Activated naive CD8-positive, alpha-beta T cell treated with anti-CD3 and anti-CD28 coated beads, Interleukin-2, amount 10 ng/mL, durations not matched to agents 7 days and 5 days (primary cell): Measurements from ENCODE around the gene RGMB. TPM values are rescaled to one million over a fixed set of nuclear protein-coding genes. Genes with fewer than 3 reads are reported as not detected.

Source experiments
- ATAC-seq: fragments of 150-1000 bp; cut with Tn5 transposase; one replicate; pipeline ENCODE4 v1.10.0; 2021; ENCODE audit warnings: low read depth, moderate library complexity
- POLR2A ChIA-PET: fragments of 350-600 bp; sonication (Branson Sonifier 250); formaldehyde crosslinking; loops from one replicate; lab custom pipeline; 2021; ENCODE audit warnings: antibody characterized with exemption; lab: Charles Lee
- DNase-seq: peaks from one replicate; pipeline ENCODE4 v3.0.0; 2021
- H3K27ac Mint-ChIP-seq: one replicate; pipeline ENCODE4 v1.8.0; 2022; ENCODE audit warnings: mild to moderate bottlenecking, mixed read lengths
- H3K27me3 Mint-ChIP-seq: one replicate; pipeline ENCODE4 v1.8.0; 2022; ENCODE audit warnings: mild to moderate bottlenecking, moderate library complexity, mixed read lengths
- H3K36me3 Mint-ChIP-seq: one replicate; pipeline ENCODE4 v1.8.0; 2021; ENCODE audit warnings: mild to moderate bottlenecking, mixed read lengths
- H3K4me1 Mint-ChIP-seq: one replicate; pipeline ENCODE4 v1.8.0; 2021; ENCODE audit warnings: mixed read lengths
- H3K4me3 Mint-ChIP-seq: one replicate; pipeline ENCODE4 v1.8.0; 2022; ENCODE audit warnings: mild to moderate bottlenecking, moderate library complexity, mixed read lengths
- H3K9me3 Mint-ChIP-seq: one replicate; pipeline ENCODE4 v1.8.0; 2021; ENCODE audit warnings: mixed read lengths
- total RNA-seq, 2 experiments: library from RNA; stranded (reverse); gene quantifications; one replicate each; pipeline ENCODE4 v1.2.3, GENCODE V29; 2021

The RGMB gene
- total RNA-seq, 2 experiments from 2014 or later = 4.6 to 4.9 TPM

DNA sequence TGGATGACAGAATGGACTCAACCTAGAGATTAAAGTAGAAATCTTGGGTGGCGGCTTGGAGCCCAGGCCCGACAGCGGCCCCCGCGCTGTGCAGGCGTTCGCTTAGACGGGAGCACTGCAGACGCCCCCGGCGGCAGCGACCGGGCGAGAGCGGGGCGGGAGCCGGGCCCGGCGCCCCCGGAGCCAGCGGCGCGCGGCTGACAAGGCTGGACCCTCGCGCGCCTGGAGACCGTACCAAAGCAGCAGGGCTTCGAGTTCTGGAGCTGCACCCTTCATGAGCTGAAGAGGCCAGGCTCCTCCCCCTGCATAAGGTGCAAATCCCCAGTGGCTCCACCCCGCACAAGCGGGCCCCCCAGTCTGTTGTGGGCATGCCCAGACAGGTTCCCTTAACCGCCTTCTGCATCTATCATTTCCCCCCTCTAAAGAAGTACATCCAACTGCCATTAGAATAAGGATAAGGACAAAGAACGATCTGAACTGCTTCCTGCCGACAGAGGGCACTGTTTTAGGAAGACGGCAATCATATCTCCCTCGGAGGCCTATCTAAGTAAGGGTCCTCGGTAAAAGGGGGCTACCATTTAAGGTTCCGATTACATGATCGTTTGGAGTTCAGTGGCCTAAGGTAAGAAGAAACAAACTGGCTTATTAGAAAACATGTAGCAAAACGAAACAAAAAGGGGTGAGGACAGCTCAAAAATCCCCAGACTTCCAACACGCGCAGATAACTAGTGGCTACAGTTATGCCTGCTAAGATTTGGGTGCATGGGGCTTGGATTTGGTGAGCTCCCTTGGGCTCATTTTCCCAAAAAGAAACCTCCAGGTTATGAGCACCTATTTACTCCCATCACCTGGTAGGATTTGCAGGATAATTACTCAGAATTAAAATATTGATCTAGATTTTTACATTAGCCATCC is 66.3 kb downstream of the RGMB start:
- H3K4me3 Mint-ChIP-seq = peak overlapping the region; percentile 44
- DNase-seq (peak; percentile 36), ATAC-seq (peak; percentile 75)
- H3K36me3 Mint-ChIP-seq = no peaks in the 10 kb centered on the region
- peak overlapping the region; percentile 51 for H3K27ac Mint-ChIP-seq
- H3K4me1 Mint-ChIP-seq = peaks cover 2% of the 10 kb centered on the region
- H3K9me3 Mint-ChIP-seq = no peaks in the 10 kb centered on the region
- POLR2A ChIA-PET = no interaction called here
- no peaks in the 10 kb centered on the region for H3K27me3 Mint-ChIP-seq

DNA sequence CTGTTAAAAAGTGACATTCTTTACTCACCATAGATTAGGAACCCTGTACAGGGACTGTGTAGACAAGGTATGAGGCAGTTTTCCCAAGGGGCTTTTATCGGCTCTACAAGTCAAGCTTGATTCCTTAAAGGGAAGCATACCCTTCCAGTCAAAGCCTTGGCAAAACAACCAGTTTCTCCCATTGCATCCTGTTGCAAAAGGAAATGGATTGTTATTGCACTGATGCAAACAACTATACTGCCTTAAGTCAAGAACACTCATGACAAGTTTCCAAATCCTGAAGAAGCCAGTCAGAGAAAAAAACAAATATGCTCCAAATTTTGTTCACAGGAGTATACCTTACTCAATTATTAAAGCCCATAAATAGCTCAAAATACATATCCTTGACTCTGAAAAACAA is 67.5 kb downstream of the RGMB start:
- no peak overlapping the region for H3K27ac Mint-ChIP-seq
- H3K36me3 Mint-ChIP-seq = no peaks in the 10 kb centered on the region
- H3K4me1 Mint-ChIP-seq = peaks cover 2% of the 10 kb centered on the region
- no peaks in the 10 kb centered on the region for H3K27me3 Mint-ChIP-seq
- H3K4me3 Mint-ChIP-seq = no peak overlapping the region
- POLR2A ChIA-PET = interaction anchor here (0.7 kb wide), 1 partner anchor 56 kb away, joined by 6 read pairs; no protein-coding TSS in a partner anchor
- H3K9me3 Mint-ChIP-seq = peaks cover 3% of the 10 kb centered on the region
- DNase-seq (no peak), ATAC-seq (no peak)

DNA sequence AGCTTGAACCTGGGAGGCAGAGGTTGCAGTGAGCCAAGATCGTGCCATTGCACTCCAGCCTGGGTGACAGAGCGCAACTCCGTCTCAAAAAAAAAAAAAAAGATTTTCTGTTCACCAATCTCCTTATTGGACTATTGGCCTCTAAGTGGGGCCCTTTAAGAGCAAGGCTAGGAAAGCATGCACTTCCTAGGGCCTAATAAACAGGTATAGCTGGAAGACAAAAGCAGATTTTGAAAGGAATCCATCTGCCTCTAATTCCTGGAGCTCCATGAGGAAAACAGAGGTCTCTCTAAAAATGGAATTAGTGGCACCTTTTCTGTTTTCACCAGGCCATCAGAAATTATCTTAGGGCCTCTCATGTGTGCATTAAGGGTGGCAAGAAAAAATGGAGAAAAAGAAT is 70.0 kb downstream of the RGMB start:
- Mint-ChIP-seq H3K27me3 (no peaks in the 10 kb centered on the region), H3K27ac (no peak overlapping the region), H3K4me1 (peaks cover 2% of the 10 kb centered on the region), H3K4me3 (no peak overlapping the region), H3K36me3 (no peaks in the 10 kb centered on the region), H3K9me3 (peaks cover 3% of the 10 kb centered on the region)
- POLR2A ChIA-PET = no interaction called here
- no peak for DNase-seq
- no peak for ATAC-seq

DNA sequence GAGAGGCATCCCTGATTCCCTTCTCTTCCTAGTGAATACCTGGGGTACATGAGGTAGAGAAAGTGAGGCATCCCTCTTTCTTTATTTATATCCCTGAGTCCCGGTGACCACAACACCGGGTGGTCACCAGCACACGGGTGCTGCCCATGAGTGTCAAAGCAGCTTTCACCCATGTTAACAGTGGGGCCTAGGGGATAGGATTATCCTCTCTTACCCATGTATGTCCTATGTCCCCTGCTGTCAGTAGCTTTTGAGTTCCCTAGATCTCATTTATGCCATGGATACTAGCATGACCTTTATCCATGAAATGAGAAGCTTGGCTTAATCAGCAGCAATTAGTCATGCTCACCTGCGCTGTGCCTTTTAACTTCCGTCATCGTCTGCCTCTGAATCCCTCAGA is 71.4 kb downstream of the RGMB start:
- H3K9me3 Mint-ChIP-seq = peaks cover 3% of the 10 kb centered on the region
- no peak overlapping the region for H3K4me3 Mint-ChIP-seq
- H3K4me1 Mint-ChIP-seq = peaks cover under 1% of the 10 kb centered on the region
- POLR2A ChIA-PET = no interaction called here
- H3K27me3 Mint-ChIP-seq = no peaks in the 10 kb centered on the region
- ATAC-seq = no peak
- no peak overlapping the region for H3K27ac Mint-ChIP-seq
- DNase-seq = no peak
- H3K36me3 Mint-ChIP-seq = no peaks in the 10 kb centered on the region

DNA sequence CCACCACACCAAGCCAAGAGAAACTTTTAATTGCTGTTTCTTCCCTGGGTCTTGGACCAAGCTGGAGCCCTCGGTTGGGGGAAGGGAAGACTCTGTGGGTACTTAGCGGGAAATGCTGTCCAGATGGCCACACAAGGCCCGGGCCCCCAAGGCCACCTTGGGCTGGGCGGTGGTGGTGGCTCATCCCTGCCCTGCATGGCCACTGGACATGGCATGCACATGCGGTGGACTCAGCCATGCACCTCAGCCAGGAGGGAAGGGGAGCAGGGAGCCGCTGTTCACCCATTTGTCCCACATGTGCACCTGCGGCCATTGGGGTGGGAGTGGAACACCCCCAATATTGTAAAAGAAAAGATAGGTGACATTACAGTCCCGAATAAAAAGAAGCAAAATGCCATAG is 72.4 kb downstream of the RGMB start:
- no peak overlapping the region for H3K27ac Mint-ChIP-seq
- no peaks in the 10 kb centered on the region for H3K36me3 Mint-ChIP-seq
- peaks cover 3% of the 10 kb centered on the region for H3K9me3 Mint-ChIP-seq
- H3K27me3 Mint-ChIP-seq = no peaks in the 10 kb centered on the region
- no peak overlapping the region for H3K4me3 Mint-ChIP-seq
- DNase-seq (no peak), ATAC-seq (no peak)
- H3K4me1 Mint-ChIP-seq = no peaks in the 10 kb centered on the region
- POLR2A ChIA-PET = no interaction called here

Other genes with a start within 250 kb of the RGMB start
- 10 to 100 TPM; 49.1 to 57.3 TPM for gene CHD1, start 155.3 kb downstream of the RGMB start, total RNA-seq